Tibial nerve (tissue), 4 donors: Measurements from ENCODE around the gene CFD. TPM values are rescaled to one million over a fixed set of nuclear protein-coding genes. Genes with fewer than 3 reads are reported as not detected.
"Not testable (repeated sequence)": the region's sequence is repeated elsewhere in the genome, so short reads cannot be mapped to it uniquely, and the experiment has no call there.

Experiments used
- DNase-seq, 2 donors: peaks; one replicate each; pipeline ENCODE4 v3.0.0-alpha.2; 2019; ENCODE audit warnings: low spot score in 2 of 2
- H3K27ac ChIP-seq, 4 donors: fragments of 200-600 bp; sonication (generic) in 3 of 4; one replicate each; pipeline ENCODE4 v1.5.1; 2017 to 2019; ENCODE audit warnings: mild to moderate bottlenecking in 1 of 4
- H3K27me3 ChIP-seq, 2 donors: fragments of 200-600 bp; sonication (generic) in 1 of 2; one replicate each; pipeline versions ENCODE4 v1.5.1 to v1.6.0; 2017 to 2019
- H3K36me3 ChIP-seq, 3 donors: fragments of 200-600 bp; sonication (generic); one replicate each; pipeline ENCODE4 v1.5.1; 2018 to 2019
- H3K4me1 ChIP-seq, 4 donors: fragments of 200-600 bp; sonication (generic) in 3 of 4; one replicate each; pipeline ENCODE4 v1.5.1; 2017 to 2019
- H3K4me3 ChIP-seq, 4 donors: fragments of 200-600 bp; sonication (generic) in 3 of 4; one replicate each; pipeline ENCODE4 v1.5.1; 2017 to 2019; ENCODE audit warnings: mild to moderate bottlenecking in 1 of 4, moderate library complexity in 1 of 4
- H3K9me3 ChIP-seq, 4 donors: fragments of 200-600 bp; sonication (generic) in 3 of 4; one replicate each; pipeline ENCODE4 v1.5.1; 2017 to 2019
- EP300 ChIP-seq, 2 donors: sonication (generic); formaldehyde crosslinking; IDR thresholded peaks; one replicate each; pipeline ENCODE4 v1.6.1; 2017; ENCODE audit warnings: antibody characterized with exemption in 2 of 2, mild to moderate bottlenecking in 1 of 2
- POLR2A ChIP-seq, 2 donors: fragments of 450-650 bp; IDR thresholded peaks; one replicate each; pipeline ENCODE4 v1.6.1; 2017; ENCODE audit warnings: antibody characterized with exemption in 2 of 2, mild to moderate bottlenecking in 2 of 2, moderate library complexity in 2 of 2
- WGBS, 2 donors: methylation state at CpG; one replicate each; pipeline ENCODE4 v1.1.5; 2018; 5-methylcytosine and 5-hydroxymethylcytosine counted together
- total RNA-seq, 4 donors: library from RNA; depleted of rRNA; stranded (reverse); fragments of >200 nt; gene quantifications; one replicate each; pipeline ENCODE4 v1.1.0, GENCODE V29; 2016
- TF ChIP-seq, protein P1 (sequence below), 5 experiments: fragments of 200-600 bp in 3 of 5; fragments of 450-650 bp in 2 of 5; sonication (generic) in 3 of 5; IDR thresholded peaks; one replicate each; pipeline ENCODE4 v1.5.1; 2016 to 2019; ENCODE audit warnings: antibody characterized with exemption in 5 of 5, mild to moderate bottlenecking in 3 of 5, moderate library complexity in 2 of 5

The CFD gene
- total RNA-seq, 4 donors from 2014 or later = 1,040 to 7,538 (median 2,843) TPM

DNA sequence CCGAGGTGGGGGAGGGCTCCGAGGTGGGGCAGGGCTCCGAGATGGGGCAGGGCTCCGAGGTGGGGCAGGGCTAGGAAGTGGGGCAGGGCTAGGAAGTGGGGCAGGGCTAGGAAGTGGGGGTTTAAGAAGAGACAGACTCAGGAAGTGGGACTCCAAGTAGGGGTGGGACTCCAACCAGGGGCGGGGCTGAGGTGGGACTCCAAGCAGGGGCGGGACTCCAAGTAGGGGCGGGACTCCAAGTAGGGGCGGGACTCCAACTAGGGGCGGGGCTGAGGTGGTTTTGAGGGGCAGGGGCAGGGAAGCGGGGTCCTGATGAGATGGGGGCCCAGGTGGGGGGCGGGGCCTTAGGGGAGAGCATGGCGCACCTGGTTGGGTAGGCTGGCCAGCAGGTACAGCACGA, 13.6 kb downstream of the CFD start:
- Histone ChIP-seq H3K27ac (peak overlapping the region in 2 of 4 donors; percentile 33 to 78), H3K4me3 (peak overlapping the region in 1 of 4 donors; percentile 27), H3K4me1 (peaks cover 0 to 41% (median 13%) of the 10 kb centered on the region in 4 donors), H3K27me3 (no peaks in the 10 kb centered on the region), H3K9me3 (no peaks in the 10 kb centered on the region), H3K36me3 (peaks cover 0 to 88% (median 0%) of the 10 kb centered on the region in 3 donors)
- WGBS, 2 donors = 92 to 94% methylated on average over 9 of the region's 13 CpGs
- no peak for TF ChIP-seq EP300 (IDR thresholded peaks at IDR 0.05)
- TF ChIP-seq POLR2A (IDR thresholded peaks at IDR 0.05) = no peak
- TF ChIP-seq, protein P1, sequence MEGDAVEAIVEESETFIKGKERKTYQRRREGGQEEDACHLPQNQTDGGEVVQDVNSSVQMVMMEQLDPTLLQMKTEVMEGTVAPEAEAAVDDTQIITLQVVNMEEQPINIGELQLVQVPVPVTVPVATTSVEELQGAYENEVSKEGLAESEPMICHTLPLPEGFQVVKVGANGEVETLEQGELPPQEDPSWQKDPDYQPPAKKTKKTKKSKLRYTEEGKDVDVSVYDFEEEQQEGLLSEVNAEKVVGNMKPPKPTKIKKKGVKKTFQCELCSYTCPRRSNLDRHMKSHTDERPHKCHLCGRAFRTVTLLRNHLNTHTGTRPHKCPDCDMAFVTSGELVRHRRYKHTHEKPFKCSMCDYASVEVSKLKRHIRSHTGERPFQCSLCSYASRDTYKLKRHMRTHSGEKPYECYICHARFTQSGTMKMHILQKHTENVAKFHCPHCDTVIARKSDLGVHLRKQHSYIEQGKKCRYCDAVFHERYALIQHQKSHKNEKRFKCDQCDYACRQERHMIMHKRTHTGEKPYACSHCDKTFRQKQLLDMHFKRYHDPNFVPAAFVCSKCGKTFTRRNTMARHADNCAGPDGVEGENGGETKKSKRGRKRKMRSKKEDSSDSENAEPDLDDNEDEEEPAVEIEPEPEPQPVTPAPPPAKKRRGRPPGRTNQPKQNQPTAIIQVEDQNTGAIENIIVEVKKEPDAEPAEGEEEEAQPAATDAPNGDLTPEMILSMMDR (IDR thresholded peaks at IDR 0.05) = no peak
- no peak for DNase-seq

DNA sequence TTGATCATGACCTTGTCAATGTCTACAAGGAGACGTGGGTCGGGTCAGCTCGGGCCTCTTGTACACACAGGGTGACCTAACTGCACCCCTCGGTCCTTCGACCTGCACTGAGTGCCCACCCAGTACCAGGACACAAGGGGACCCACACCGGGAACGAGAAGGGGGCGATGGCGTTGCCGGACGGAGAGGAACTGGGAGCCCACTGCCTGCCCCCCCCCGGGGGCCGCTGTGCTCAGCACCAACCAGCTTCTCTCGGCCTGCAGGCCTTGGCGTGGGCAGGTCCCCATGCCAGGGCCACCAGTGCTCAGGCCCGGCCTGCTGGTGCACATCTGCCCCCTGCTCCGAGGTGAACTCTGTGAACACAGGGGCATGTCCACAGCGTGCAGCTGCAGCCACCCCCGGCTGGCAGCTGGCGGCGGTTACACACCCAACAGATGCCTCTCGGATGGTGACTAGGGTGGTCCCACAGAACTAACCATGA, 14.1 kb downstream of the CFD start:
- Histone ChIP-seq H3K4me1 (peaks cover 0 to 36% (median 12%) of the 10 kb centered on the region in 4 donors), H3K27ac (peak overlapping the region in 2 of 4 donors; percentile 33 to 78), H3K9me3 (no peaks in the 10 kb centered on the region), H3K27me3 (no peaks in the 10 kb centered on the region), H3K4me3 (no peak overlapping the region), H3K36me3 (peaks cover 0 to 86% (median 0%) of the 10 kb centered on the region in 3 donors)
- TF ChIP-seq POLR2A (IDR thresholded peaks at IDR 0.05) = no peak
- TF ChIP-seq, protein P1 (IDR thresholded peaks at IDR 0.05) = no peak
- TF ChIP-seq EP300 (IDR thresholded peaks at IDR 0.05) = no peak
- DNase-seq = no peak
- 88 to 92% methylated on average over 13 to 22 of the region's 22 CpGs for WGBS, 2 donors

DNA sequence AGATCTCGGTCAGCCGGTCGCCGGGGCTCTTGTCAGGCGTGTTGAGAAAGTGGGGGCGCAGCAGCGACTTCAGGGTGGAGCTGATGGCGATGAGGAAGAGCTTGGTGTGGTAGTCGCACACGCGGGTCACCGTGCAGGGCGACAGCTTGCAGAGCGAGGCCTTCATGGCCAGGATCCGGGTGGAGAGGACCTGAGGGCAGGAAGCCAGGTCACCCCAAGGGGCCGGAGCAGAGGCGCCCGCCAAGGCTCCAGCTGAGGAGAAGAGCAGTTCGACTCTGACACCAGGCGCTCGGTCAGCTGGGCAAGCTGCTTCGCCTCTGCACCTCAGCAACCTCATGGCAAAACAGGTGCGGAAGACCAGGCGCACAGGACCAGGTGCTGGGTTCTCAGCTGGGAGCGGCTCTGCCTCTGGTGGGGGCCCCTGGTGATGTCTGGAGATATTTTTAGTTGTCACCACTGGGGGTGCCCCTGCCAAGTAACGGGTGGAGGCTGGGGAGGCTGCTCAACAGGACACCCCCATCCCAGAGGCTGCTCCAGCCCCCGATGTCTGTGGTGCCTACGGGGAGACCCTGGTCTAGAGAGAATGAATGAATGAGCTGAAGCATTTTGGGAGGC, 15.9 kb downstream of the CFD start:
- Histone ChIP-seq H3K27ac (no peak overlapping the region), H3K4me1 (peaks cover 0 to 19% (median 3%) of the 10 kb centered on the region in 4 donors), H3K9me3 (no peaks in the 10 kb centered on the region), H3K4me3 (no peak overlapping the region), H3K27me3 (no peaks in the 10 kb centered on the region), H3K36me3 (peaks cover 0 to 85% (median 5%) of the 10 kb centered on the region in 3 donors)
- DNase-seq = no peak
- WGBS, 2 donors = 88 to 93% methylated on average over 22 to 28 of the region's 28 CpGs
- TF ChIP-seq POLR2A (IDR thresholded peaks at IDR 0.05) (no peak), EP300 (IDR thresholded peaks at IDR 0.05) (no peak)
- TF ChIP-seq, protein P1 (IDR thresholded peaks at IDR 0.05) = no peak

DNA sequence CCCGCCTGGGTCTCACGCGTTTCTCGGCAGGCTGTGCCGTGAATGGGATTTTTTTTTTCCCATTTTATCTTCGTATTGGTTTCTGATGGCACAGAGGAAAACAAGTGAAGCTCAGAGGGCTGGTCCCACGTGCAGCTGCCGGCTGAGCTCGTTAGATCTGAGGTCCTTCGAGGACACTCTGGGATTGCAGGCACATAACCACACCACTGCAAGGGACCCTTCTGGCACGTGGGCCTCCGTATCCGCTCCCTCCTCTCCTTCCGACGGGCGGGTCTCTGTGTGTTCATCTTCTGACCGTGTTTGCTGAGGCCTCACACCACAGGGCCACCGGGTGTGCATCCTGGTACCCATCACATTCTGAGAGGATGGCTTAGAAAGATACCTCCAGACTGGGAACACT, 16.6 kb downstream of the CFD start:
- Histone ChIP-seq H3K9me3 (no peaks in the 10 kb centered on the region), H3K36me3 (peaks cover 0 to 85% (median 10%) of the 10 kb centered on the region in 3 donors), H3K27ac (no peak overlapping the region), H3K4me3 (no peak overlapping the region), H3K27me3 (no peaks in the 10 kb centered on the region), H3K4me1 (peaks cover 0 to 16% (median 3%) of the 10 kb centered on the region in 4 donors)
- DNase-seq = no peak
- TF ChIP-seq POLR2A (IDR thresholded peaks at IDR 0.05) (no peak), EP300 (IDR thresholded peaks at IDR 0.05) (no peak)
- TF ChIP-seq, protein P1 (IDR thresholded peaks at IDR 0.05) = no peak
- WGBS, 2 donors = 64 to 71% methylated on average over 18 of the region's 18 CpGs

DNA sequence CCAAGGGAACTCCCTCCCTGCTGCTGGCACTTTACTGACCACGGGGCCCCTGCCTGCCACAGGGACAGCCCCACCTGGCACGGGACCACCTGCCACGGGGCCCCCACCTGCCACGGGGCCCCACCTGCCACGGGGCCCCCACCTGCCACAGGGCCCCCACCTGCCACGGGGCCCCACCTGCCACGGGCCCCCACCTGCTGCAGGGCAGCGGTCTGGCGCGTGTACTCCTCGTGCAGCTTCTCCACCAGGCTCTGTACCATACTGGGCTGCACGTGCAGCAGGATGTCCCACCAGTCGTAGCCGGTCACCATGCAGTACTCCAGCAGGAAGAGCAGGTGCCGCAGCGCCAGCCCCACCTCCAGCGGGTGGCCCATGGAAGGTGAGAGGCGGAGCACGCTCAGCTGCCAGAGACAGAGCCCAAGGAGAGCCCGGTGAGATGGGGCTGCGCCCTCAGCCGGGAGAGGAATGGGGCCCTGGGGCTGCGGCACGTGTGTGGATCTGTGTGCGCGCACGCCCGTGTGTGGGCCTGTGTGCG, 17.4 kb downstream of the CFD start:
- no peaks in the 10 kb centered on the region for H3K9me3 ChIP-seq
- H3K4me1 ChIP-seq = peaks cover 0 to 15% (median 3%) of the 10 kb centered on the region in 4 donors
- peaks cover 0 to 88% (median 14%) of the 10 kb centered on the region in 3 donors for H3K36me3 ChIP-seq
- H3K4me3 ChIP-seq = no peak overlapping the region
- 92 to 93% methylated on average over 22 to 27 of the region's 29 CpGs for WGBS, 2 donors
- no peak for TF ChIP-seq POLR2A (IDR thresholded peaks at IDR 0.05)
- TF ChIP-seq, protein P1 (IDR thresholded peaks at IDR 0.05) = no peak
- TF ChIP-seq EP300 (IDR thresholded peaks at IDR 0.05) = no peak
- H3K27ac ChIP-seq = no peak overlapping the region
- no peak for DNase-seq
- H3K27me3 ChIP-seq = no peaks in the 10 kb centered on the region

DNA sequence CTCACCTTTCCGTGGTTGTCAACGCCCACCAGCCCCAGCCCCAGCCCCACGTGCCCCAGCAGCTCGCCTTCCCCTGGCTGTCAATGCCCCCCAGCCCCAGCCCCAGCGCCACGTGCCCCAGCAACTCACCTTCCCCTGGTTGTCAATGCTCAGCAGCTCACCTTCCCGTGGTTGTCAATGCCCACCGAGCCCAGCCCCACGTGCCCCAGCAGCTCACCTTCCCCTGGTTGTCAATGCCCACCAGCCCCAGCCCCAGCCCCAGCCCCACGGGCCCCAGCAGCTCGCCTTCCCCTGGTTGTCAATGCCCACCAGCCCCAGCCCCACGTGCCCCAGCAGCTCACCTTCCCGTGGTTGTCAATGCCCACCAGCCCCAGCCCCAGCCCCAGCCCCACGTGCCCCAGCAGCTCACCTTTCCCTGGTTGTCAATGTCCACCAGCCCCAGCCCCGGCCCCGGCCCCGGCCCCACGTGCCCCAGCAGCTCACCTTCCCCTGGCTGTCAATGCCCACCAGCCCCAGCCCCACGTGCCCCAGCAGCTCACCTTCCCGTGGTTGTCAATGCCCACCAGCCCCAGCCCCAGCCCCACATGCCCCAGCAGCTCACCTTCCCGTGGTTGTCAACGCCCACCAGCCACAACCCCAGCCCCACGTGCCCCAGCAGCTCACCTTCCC, 18.7 kb downstream of the CFD start:
- not testable (repeated sequence) for H3K4me1 ChIP-seq, H3K27ac ChIP-seq, H3K4me3 ChIP-seq, H3K27me3 ChIP-seq, DNase-seq, H3K9me3 ChIP-seq
- WGBS, 2 donors = 87 to 91% methylated on average over 8 to 15 of the region's 23 CpGs
- H3K36me3 ChIP-seq = peaks cover 0 to 92% (median 17%) of the 10 kb centered on the region in 3 donors

DNA sequence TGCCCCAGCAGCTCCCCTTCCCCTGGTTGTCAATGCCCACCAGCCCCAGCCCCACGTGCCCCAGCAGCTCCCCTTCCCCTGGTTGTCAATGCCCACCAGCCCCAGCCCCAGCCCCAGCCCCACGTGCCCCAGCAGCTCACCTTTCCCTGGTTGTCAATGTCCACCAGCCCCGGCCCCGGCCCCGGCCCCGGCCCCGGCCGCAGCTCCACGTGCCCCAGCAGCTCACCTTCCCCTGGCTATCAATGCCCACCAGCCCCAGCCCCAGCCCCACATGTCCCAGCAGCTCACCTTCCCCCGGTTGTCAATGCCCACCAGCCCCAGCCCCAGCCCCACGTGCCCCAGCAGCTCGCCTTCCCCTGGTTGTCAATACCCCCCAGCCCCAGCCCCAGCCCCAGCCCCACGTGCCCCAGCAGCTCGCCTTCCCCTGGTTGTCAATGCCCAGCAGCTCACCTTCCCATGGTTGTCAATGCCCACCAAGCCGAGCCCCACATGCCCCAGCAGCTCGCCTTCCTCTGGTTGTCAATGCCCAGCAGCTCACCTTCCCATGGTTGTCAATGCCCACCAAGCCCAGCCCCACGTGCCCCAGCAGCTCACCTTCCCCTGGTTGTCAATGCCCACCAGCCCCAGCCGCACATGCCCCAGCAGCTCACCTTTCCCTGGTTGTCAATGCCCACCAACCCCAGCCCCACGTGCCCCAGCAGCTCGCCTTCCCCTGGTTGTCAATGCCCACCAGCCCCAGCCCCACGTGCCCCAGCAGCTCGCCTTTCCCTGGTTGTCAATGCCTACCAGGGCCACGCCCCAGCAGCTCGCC, 19.5 kb downstream of the CFD start:
- 81 to 90% methylated on average over 15 to 18 of the region's 24 CpGs for WGBS, 2 donors
- peaks cover 0 to 92% (median 17%) of the 10 kb centered on the region in 3 donors for H3K36me3 ChIP-seq
- not testable (repeated sequence) for H3K27ac ChIP-seq, H3K9me3 ChIP-seq, H3K4me3 ChIP-seq, DNase-seq, H3K4me1 ChIP-seq, H3K27me3 ChIP-seq
